ENCODE measurements around the gene FILIP1.
A peak's percentile ranks its signal among the peaks of the same experiment; 100 is the strongest.

Gene FILIP1

GRCh38 chr6:75350808-75351207 is 142.8 kb downstream of the FILIP1 start:
- Histone ChIP-seq H4K20me1 (ENCODE audit: insufficient read depth, low read length) (no peaks in the 10 kb centered on the region), H3K9me3 (ENCODE audit: insufficient read depth, low read length) (no peaks in the 10 kb centered on the region), H3K4me2 (ENCODE audit: low read length) (no peak overlapping the region), H3K9ac (ENCODE audit: low read length) (no peak overlapping the region), H2AFZ (ENCODE audit: low read depth, low read length) (no peak overlapping the region), H3K79me2 (ENCODE audit: low read length) (no peaks in the 10 kb centered on the region), H3K27me3 (ENCODE audit: low read depth, low read length) (peaks cover 4% of the 10 kb centered on the region; the same call in 1 of the 2 replicates), H3K36me3 (replicated peaks; ENCODE audit: low read depth, low read length) (no peaks in the 10 kb centered on the region), H3K4me3 (ENCODE audit: low read length) (no peak overlapping the region), H3K4me1 (ENCODE audit: low read length) (no peaks in the 10 kb centered on the region), H3K27ac (ENCODE audit: low read length) (no peak overlapping the region)
- no peak for TF ChIP-seq CTCF (IDR thresholded peaks at IDR 0.05; ENCODE audit: low read depth, low read length)
- no peak for TF ChIP-seq EZH2phosphoT487 (IDR thresholded peaks at IDR 0.05; ENCODE audit: low read depth)

GRCh38 chr6:75350156-75350555 is 143.4 kb downstream of the FILIP1 start:
- no peaks in the 10 kb centered on the region for H3K79me2 ChIP-seq (ENCODE audit: low read length)
- H3K9me3 ChIP-seq (ENCODE audit: insufficient read depth, low read length): no peaks in the 10 kb centered on the region
- no peak overlapping the region for H3K27ac ChIP-seq (ENCODE audit: low read length)
- no peak overlapping the region for H3K4me3 ChIP-seq (ENCODE audit: low read length)
- H3K4me2 ChIP-seq (ENCODE audit: low read length): peak overlapping the region; percentile 75; the same call in 1 of the 2 replicates
- H2AFZ ChIP-seq (ENCODE audit: low read depth, low read length): no peak overlapping the region
- H3K9ac ChIP-seq (ENCODE audit: low read length): no peak overlapping the region
- H3K27me3 ChIP-seq (ENCODE audit: low read depth, low read length): peaks cover 4% of the 10 kb centered on the region; the same call in 1 of the 2 replicates
- H4K20me1 ChIP-seq (ENCODE audit: insufficient read depth, low read length): no peaks in the 10 kb centered on the region
- TF ChIP-seq EZH2phosphoT487 (IDR thresholded peaks at IDR 0.05; ENCODE audit: low read depth) (no peak), CTCF (IDR thresholded peaks at IDR 0.05; ENCODE audit: low read depth, low read length) (no peak)
- no peaks in the 10 kb centered on the region for H3K4me1 ChIP-seq (ENCODE audit: low read length)
- H3K36me3 ChIP-seq (replicated peaks; ENCODE audit: low read depth, low read length): no peaks in the 10 kb centered on the region

- Histone ChIP-seq H3K9me3 (ENCODE audit: insufficient read depth, low read length) (no peaks in the 10 kb centered on the region), H4K20me1 (ENCODE audit: insufficient read depth, low read length) (no peaks in the 10 kb centered on the region), H3K9ac (ENCODE audit: low read length) (peak overlapping the region; percentile 33), H3K27ac (ENCODE audit: low read length) (no peak overlapping the region), H3K79me2 (ENCODE audit: low read length) (no peaks in the 10 kb centered on the region), H3K4me3 (ENCODE audit: low read length) (peak overlapping the region; percentile 71), H3K27me3 (ENCODE audit: low read depth, low read length) (peaks cover 4% of the 10 kb centered on the region; the same call in 1 of the 2 replicates), H3K4me1 (ENCODE audit: low read length) (no peaks in the 10 kb centered on the region), H3K4me2 (ENCODE audit: low read length) (peak overlapping the region; percentile 75), H2AFZ (ENCODE audit: low read depth, low read length) (peak overlapping the region; percentile 86), H3K36me3 (replicated peaks; ENCODE audit: low read depth, low read length) (no peaks in the 10 kb centered on the region)
- TF ChIP-seq EZH2phosphoT487 (IDR thresholded peaks at IDR 0.05; ENCODE audit: low read depth): no peak
- TF ChIP-seq CTCF (IDR thresholded peaks at IDR 0.05; ENCODE audit: low read depth, low read length): 0 out of 2 replicates have a peak, but pooled peaks have one; percentile 10
Measured at GRCh38 chr6:75349262-75349984, 144.2 kb downstream of the FILIP1 start.

- Histone ChIP-seq H3K27ac (ENCODE audit: low read length) (no peak overlapping the region), H3K9ac (ENCODE audit: low read length) (peak overlapping the region; percentile 33; the same call in 1 of the 2 replicates), H3K4me1 (ENCODE audit: low read length) (no peaks in the 10 kb centered on the region), H3K4me3 (ENCODE audit: low read length) (peak overlapping the region; percentile 71), H3K79me2 (ENCODE audit: low read length) (no peaks in the 10 kb centered on the region), H3K9me3 (ENCODE audit: insufficient read depth, low read length) (no peaks in the 10 kb centered on the region), H3K4me2 (ENCODE audit: low read length) (peak overlapping the region; percentile 75), H2AFZ (ENCODE audit: low read depth, low read length) (peak overlapping the region; percentile 86), H3K36me3 (replicated peaks; ENCODE audit: low read depth, low read length) (no peaks in the 10 kb centered on the region), H4K20me1 (ENCODE audit: insufficient read depth, low read length) (no peaks in the 10 kb centered on the region), H3K27me3 (ENCODE audit: low read depth, low read length) (peaks cover 4% of the 10 kb centered on the region; the same call in 1 of the 2 replicates)
- TF ChIP-seq EZH2phosphoT487 (IDR thresholded peaks at IDR 0.05; ENCODE audit: low read depth): no peak
- TF ChIP-seq CTCF (IDR thresholded peaks at IDR 0.05; ENCODE audit: low read depth, low read length): no peak
Measured at GRCh38 chr6:75348882-75349261, 144.7 kb downstream of the FILIP1 start.

Data from OCI-LY3 (cell line).